IMR-90 (cell line): ENCODE data around the gene ZNF318.
"Not testable (repeated sequence)": the region's sequence is repeated elsewhere in the genome, so short reads cannot be mapped to it uniquely, and the experiment has no call there.

Experiments
- BHLHE40 ChIP-seq: fragments of 150-350 bp; IDR thresholded peaks from 2 replicates; pipeline ENCODE4 v1.6.1; 2016; ENCODE audit warnings: mild to moderate bottlenecking, low read depth, low read length
- MAFK ChIP-seq: IDR thresholded peaks from 2 replicates; pipeline ENCODE4 v1.6.1; 2012; ENCODE audit warnings: low read depth, low read length, improper control_type of control experiment
- MAZ ChIP-seq: IDR thresholded peaks from 2 replicates; pipeline ENCODE4 v1.6.1; 2012; ENCODE audit warnings: low read depth, mild to moderate bottlenecking, low read length, improper control_type of control experiment, moderate library complexity, borderline replicate concordance
- MXI1 ChIP-seq: IDR thresholded peaks from 2 replicates; pipeline ENCODE4 v1.6.1; 2012; ENCODE audit warnings: low read depth, mild to moderate bottlenecking, low read length, moderate library complexity, borderline replicate concordance
- NFE2L2 ChIP-seq: fragments of 150-350 bp; IDR thresholded peaks from 2 replicates; pipeline ENCODE4 v1.6.1; 2016; ENCODE audit warnings: low read depth, mild to moderate bottlenecking, low read length
- POLR2A ChIP-seq: IDR thresholded peaks from 2 replicates; pipeline ENCODE4 v1.6.1; 2012; ENCODE audit warnings: mild to moderate bottlenecking, low read depth, low read length
- RAD21 ChIP-seq: IDR thresholded peaks from 2 replicates; pipeline ENCODE4 v1.6.1; 2012; ENCODE audit warnings: low read length, improper control_type of control experiment
- RFX5 ChIP-seq: IDR thresholded peaks from 2 replicates; pipeline ENCODE4 v1.8.0; 2012; ENCODE audit warnings: low read depth, mild to moderate bottlenecking, low read length, moderate library complexity
- TF ChIP-seq, protein P1 (sequence below): conservative IDR thresholded peaks from 2 replicates; pipeline ENCODE4 v1.5.1; 2012; ENCODE audit warnings: mild to moderate bottlenecking, low read depth, low read length, improper control_type of control experiment

DNA sequence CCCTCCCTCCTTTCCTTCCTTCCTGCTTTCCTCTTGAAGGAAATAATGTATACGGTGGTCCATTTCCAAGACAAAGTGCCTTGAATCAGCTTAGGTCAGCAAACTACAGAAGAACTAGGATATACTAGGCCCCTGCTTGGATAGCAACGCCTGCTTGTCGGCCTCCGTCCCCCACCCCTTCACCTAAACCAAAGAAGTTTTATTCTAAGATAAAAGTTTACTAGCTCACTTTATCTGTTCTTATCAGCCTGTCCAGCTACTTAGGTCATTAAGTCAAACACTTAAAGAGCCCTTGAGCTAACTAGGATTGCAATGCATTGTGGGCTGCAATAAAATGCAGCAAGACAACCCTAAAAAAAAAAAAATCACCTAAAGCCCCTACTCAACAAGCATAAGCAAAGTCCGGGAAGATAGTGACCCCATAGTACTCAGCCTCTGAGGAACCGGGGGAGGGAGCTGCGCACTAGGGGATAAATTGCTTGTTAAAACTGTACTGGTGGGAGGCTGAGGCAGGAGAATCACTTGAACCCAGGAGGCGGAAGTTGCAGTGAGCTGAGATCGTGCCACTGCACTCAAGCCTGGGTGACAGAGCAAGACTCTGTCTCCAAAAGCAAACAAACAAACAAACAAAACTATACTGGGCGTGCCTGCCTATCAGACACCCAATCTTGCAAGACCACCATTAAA, 21.4 kb upstream of the ZNF318 start:
- TF ChIP-seq, protein P1, sequence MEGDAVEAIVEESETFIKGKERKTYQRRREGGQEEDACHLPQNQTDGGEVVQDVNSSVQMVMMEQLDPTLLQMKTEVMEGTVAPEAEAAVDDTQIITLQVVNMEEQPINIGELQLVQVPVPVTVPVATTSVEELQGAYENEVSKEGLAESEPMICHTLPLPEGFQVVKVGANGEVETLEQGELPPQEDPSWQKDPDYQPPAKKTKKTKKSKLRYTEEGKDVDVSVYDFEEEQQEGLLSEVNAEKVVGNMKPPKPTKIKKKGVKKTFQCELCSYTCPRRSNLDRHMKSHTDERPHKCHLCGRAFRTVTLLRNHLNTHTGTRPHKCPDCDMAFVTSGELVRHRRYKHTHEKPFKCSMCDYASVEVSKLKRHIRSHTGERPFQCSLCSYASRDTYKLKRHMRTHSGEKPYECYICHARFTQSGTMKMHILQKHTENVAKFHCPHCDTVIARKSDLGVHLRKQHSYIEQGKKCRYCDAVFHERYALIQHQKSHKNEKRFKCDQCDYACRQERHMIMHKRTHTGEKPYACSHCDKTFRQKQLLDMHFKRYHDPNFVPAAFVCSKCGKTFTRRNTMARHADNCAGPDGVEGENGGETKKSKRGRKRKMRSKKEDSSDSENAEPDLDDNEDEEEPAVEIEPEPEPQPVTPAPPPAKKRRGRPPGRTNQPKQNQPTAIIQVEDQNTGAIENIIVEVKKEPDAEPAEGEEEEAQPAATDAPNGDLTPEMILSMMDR, result not testable (repeated sequence)
- not testable (repeated sequence) for TF ChIP-seq MXI1, BHLHE40, NFE2L2, POLR2A, MAZ, RFX5, RAD21
- TF ChIP-seq MAFK, result 0 out of 2 replicates have a peak, but pooled peaks have one; percentile 39
